ENCODE data around the gene ALCAM.

Gene ALCAM

GRCh38 chr3:105537371-105538080, 170.8 kb downstream of the ALCAM start:
- peaks cover 35% of the 10 kb centered on the region for H3K36me3 ChIP-seq
- no peak for TF ChIP-seq CTCF (IDR thresholded peaks at IDR 0.05)
- H3K27me3 ChIP-seq, result no peaks in the 10 kb centered on the region
- no peaks in the 10 kb centered on the region for H3K9me3 ChIP-seq
- no peaks in the 10 kb centered on the region for H3K4me1 ChIP-seq (ENCODE audit: control insufficient read depth in 1 of 2, insufficient read depth in 1 of 2, low read depth in 1 of 2, low read length in 1 of 2)
- no peak overlapping the region for H3K4me3 ChIP-seq (ENCODE audit: low read depth in 1 of 2, low read length in 1 of 2)
- no peak overlapping the region for H3K27ac ChIP-seq

- Histone ChIP-seq H3K4me3 (ENCODE audit: low read depth in 1 of 2, low read length in 1 of 2) (no peak overlapping the region), H3K9me3 (no peaks in the 10 kb centered on the region), H3K27ac (no peak overlapping the region), H3K4me1 (ENCODE audit: control insufficient read depth in 1 of 2, insufficient read depth in 1 of 2, low read depth in 1 of 2, low read length in 1 of 2) (no peaks in the 10 kb centered on the region), H3K36me3 (peaks cover 38% of the 10 kb centered on the region), H3K27me3 (no peaks in the 10 kb centered on the region)
- TF ChIP-seq CTCF (IDR thresholded peaks at IDR 0.05), result no peak
These were observed 171.8 kb downstream of the ALCAM start for GRCh38 chr3:105538483-105538882.

- no peaks in the 10 kb centered on the region for H3K4me1 ChIP-seq (ENCODE audit: control insufficient read depth in 1 of 2, insufficient read depth in 1 of 2, low read depth in 1 of 2, low read length in 1 of 2)
- TF ChIP-seq CTCF (IDR thresholded peaks at IDR 0.05), result no peak
- H3K27ac ChIP-seq, result no peak overlapping the region
- no peaks in the 10 kb centered on the region for H3K27me3 ChIP-seq
- no peak overlapping the region for H3K4me3 ChIP-seq (ENCODE audit: low read depth in 1 of 2, low read length in 1 of 2)
- H3K9me3 ChIP-seq, result no peaks in the 10 kb centered on the region
- peaks cover 42% of the 10 kb centered on the region for H3K36me3 ChIP-seq
These were observed 173.2 kb downstream of the ALCAM start for GRCh38 chr3:105539897-105540296.

GRCh38 chr3:105542282-105543019, 175.7 kb downstream of the ALCAM start:
- Histone ChIP-seq H3K9me3 (no peaks in the 10 kb centered on the region), H3K4me3 (ENCODE audit: low read depth in 1 of 2, low read length in 1 of 2) (no peak overlapping the region), H3K4me1 (ENCODE audit: control insufficient read depth in 1 of 2, insufficient read depth in 1 of 2, low read depth in 1 of 2, low read length in 1 of 2) (no peaks in the 10 kb centered on the region), H3K27me3 (no peaks in the 10 kb centered on the region), H3K27ac (no peak overlapping the region), H3K36me3 (peaks cover 52% of the 10 kb centered on the region)
- no peak for TF ChIP-seq CTCF (IDR thresholded peaks at IDR 0.05)

GRCh38 chr3:105545051-105545450, 178.3 kb downstream of the ALCAM start:
- Histone ChIP-seq H3K4me3 (ENCODE audit: low read depth in 1 of 2, low read length in 1 of 2) (no peak overlapping the region), H3K4me1 (ENCODE audit: control insufficient read depth in 1 of 2, insufficient read depth in 1 of 2, low read depth in 1 of 2, low read length in 1 of 2) (no peaks in the 10 kb centered on the region), H3K9me3 (no peaks in the 10 kb centered on the region), H3K27me3 (no peaks in the 10 kb centered on the region), H3K36me3 (peaks cover 61% of the 10 kb centered on the region), H3K27ac (no peak overlapping the region)
- TF ChIP-seq CTCF (IDR thresholded peaks at IDR 0.05), result no peak

Measured in neutrophil (primary cell).